ENCODE results near the gene TTC39B.

Gene TTC39B

GRCh38 chr9:15158064-15158463, 149.0 kb downstream of the TTC39B start:
- no peak for DNase-seq

GRCh38 chr9:15157381-15157780, 149.6 kb downstream of the TTC39B start:
- no peak for DNase-seq

- no peak for DNase-seq
Measured at GRCh38 chr9:15156241-15156640, 150.8 kb downstream of the TTC39B start.

- DNase-seq: no peak
Measured at GRCh38 chr9:15155826-15156225, 151.2 kb downstream of the TTC39B start.

GRCh38 chr9:15155323-15155722, 151.7 kb downstream of the TTC39B start:
- DNase-seq: no peak

GRCh38 chr9:15154677-15155076, 152.3 kb downstream of the TTC39B start:
- DNase-seq: no peak

- DNase-seq: no peak
Measured at GRCh38 chr9:15153961-15154360, 153.1 kb downstream of the TTC39B start.

- DNase-seq: no peak
Measured at GRCh38 chr9:15150939-15151338, 156.1 kb downstream of the TTC39B start.

- DNase-seq: no peak
Measured at GRCh38 chr9:15149450-15149849, 157.6 kb downstream of the TTC39B start.

- no peak for DNase-seq
Measured at GRCh38 chr9:15146268-15146700, 160.7 kb downstream of the TTC39B start.

- DNase-seq: no peak
Measured at GRCh38 chr9:15144622-15145061, 162.4 kb downstream of the TTC39B start.

GRCh38 chr9:15142878-15143534, 164.0 kb downstream of the TTC39B start:
- peak; percentile 33 for DNase-seq

- no peak for DNase-seq
Measured at GRCh38 chr9:15140051-15140450, 167.0 kb downstream of the TTC39B start.

- no peak for DNase-seq
Measured at GRCh38 chr9:15139469-15139868, 167.5 kb downstream of the TTC39B start.

GRCh38 chr9:15138357-15138686, 168.7 kb downstream of the TTC39B start:
- DNase-seq: no peak

- no peak for DNase-seq
Measured at GRCh38 chr9:15137658-15138356, 169.2 kb downstream of the TTC39B start.

GRCh38 chr9:15137089-15137488, 169.9 kb downstream of the TTC39B start:
- DNase-seq: no peak

- DNase-seq: no peak
Measured at GRCh38 chr9:15136646-15137045, 170.4 kb downstream of the TTC39B start.

- DNase-seq: peak; percentile 61
Measured at GRCh38 chr9:15135164-15135792, 171.7 kb downstream of the TTC39B start.

- no peak for DNase-seq
Measured at GRCh38 chr9:15133488-15133887, 173.5 kb downstream of the TTC39B start.

GRCh38 chr9:15132091-15132490, 174.9 kb downstream of the TTC39B start:
- no peak for DNase-seq

GRCh38 chr9:15131094-15131493, 175.9 kb downstream of the TTC39B start:
- no peak for DNase-seq

- DNase-seq: no peak
Measured at GRCh38 chr9:15127831-15128230, 179.2 kb downstream of the TTC39B start.

- peak; percentile 4 for DNase-seq
Measured at GRCh38 chr9:15121630-15122029, 185.4 kb downstream of the TTC39B start.

All from CD4-positive, alpha-beta T cell treated with Interleukin-10 for 1 hour (primary cell).